HEK293 (cell line): ENCODE data around the gene PARPBP.

Experiments used
- CTCF ChIA-PET: fragments of 350-600 bp; formaldehyde crosslinking; extraction: SDS; loops from one replicate; lab custom pipeline; 2021; ENCODE audit warnings: antibody characterized with exemption; lab: Yijun Ruan, JAX
- POLR2A ChIA-PET: fragments of 300-600 bp; formaldehyde crosslinking; extraction: SDS; loops from one replicate; lab custom pipeline; 2020; ENCODE audit warnings: antibody characterized with exemption, inconsistent platforms; lab: Yijun Ruan, JAX
- H3K27ac ChIP-seq: fragments of 200-500 bp; sonication (Bioruptor generic); 2 replicates; pipeline ENCODE4 v1.5.1; 2014; ENCODE audit warnings: low read depth, low read length, control low read depth, inconsistent platforms; ENCODE audit errors: extremely low read depth
- H3K36me3 ChIP-seq, 2 experiments: fragments of 200-500 bp in 1 of 2; sonication (Bioruptor generic) in 1 of 2; 1 replicate in 1 of 2; 2 replicates in 1 of 2; pipeline ENCODE4 v1.5.1; 2014 to 2017; ENCODE audit warnings: inconsistent platforms in 2 of 2, low read length in 2 of 2; ENCODE audit not compliant: control insufficient read depth in 2 of 2, insufficient read depth in 1 of 2
- H3K4me1 ChIP-seq: fragments of 200-500 bp; sonication (Bioruptor generic); 2 replicates; pipeline ENCODE4 v1.5.1; 2014; ENCODE audit warnings: mild to moderate bottlenecking, low read length, inconsistent platforms; ENCODE audit not compliant: control insufficient read depth, insufficient read depth
- H3K4me3 ChIP-seq: 2 replicates; pipeline ENCODE4 v1.5.1; 2011; ENCODE audit warnings: low read depth, mild to moderate bottlenecking, control low read depth, low read length, moderate library complexity
- H3K9me3 ChIP-seq: fragments of 200-500 bp; sonication (Bioruptor generic); 2 replicates; pipeline ENCODE4 v1.5.1; 2014; ENCODE audit warnings: low read depth, low read length, inconsistent platforms; ENCODE audit not compliant: control insufficient read depth, insufficient read depth
- BCL11A ChIP-seq: fragments of 450-650 bp; formaldehyde crosslinking; IDR thresholded peaks from 2 replicates; pipeline ENCODE4 v1.5.1; 2016; ENCODE audit warnings: low read depth, missing biosample characterization, missing genetic modification characterization
- BCL6B ChIP-seq: fragments of 450-650 bp; formaldehyde crosslinking; IDR thresholded peaks from 2 replicates; pipeline ENCODE4 v1.5.1; 2017; ENCODE audit warnings: missing biosample characterization, missing genetic modification characterization
- HOXA7 ChIP-seq: sonication (generic); formaldehyde crosslinking; IDR thresholded peaks from 2 replicates; pipeline ENCODE4 v1.8.1; 2022; ENCODE audit warnings: missing genetic modification reagents, borderline replicate concordance
- HOXD13 ChIP-seq: sonication (generic); formaldehyde crosslinking; IDR thresholded peaks from 2 replicates; pipeline ENCODE4 v1.8.0; 2022; ENCODE audit warnings: missing genetic modification reagents, borderline replicate concordance
- KLF1 ChIP-seq: fragments of 450-650 bp; formaldehyde crosslinking; IDR thresholded peaks from 2 replicates; pipeline ENCODE4 v1.5.1; 2016; ENCODE audit warnings: missing biosample characterization, missing genetic modification characterization
- REST ChIP-seq: fragments of 450-650 bp; formaldehyde crosslinking; IDR thresholded peaks from 2 replicates; pipeline ENCODE4 v1.5.1; 2016; ENCODE audit warnings: missing biosample characterization, missing genetic modification characterization
- SCRT1 ChIP-seq: fragments of 450-650 bp; formaldehyde crosslinking; IDR thresholded peaks from 2 replicates; pipeline ENCODE4 v1.5.1; 2016; ENCODE audit warnings: missing biosample characterization, missing genetic modification characterization, borderline replicate concordance
- TRIM28 ChIP-seq: IDR thresholded peaks from 2 replicates; pipeline ENCODE4 v1.6.1; 2011; ENCODE audit warnings: low read length, control low read depth, borderline replicate concordance
- YY1 ChIP-seq: fragments of 450-650 bp; formaldehyde crosslinking; IDR thresholded peaks from 2 replicates; pipeline ENCODE4 v1.5.1; 2018; ENCODE audit warnings: missing biosample characterization, missing genetic modification characterization
- ZEB2 ChIP-seq: fragments of 450-650 bp; formaldehyde crosslinking; IDR thresholded peaks from 2 replicates; pipeline ENCODE4 v1.5.1; 2016; ENCODE audit warnings: missing biosample characterization, missing genetic modification characterization
- ZFP69B ChIP-seq: fragments of 450-650 bp; formaldehyde crosslinking; IDR thresholded peaks from 2 replicates; pipeline ENCODE4 v1.5.1; 2016; ENCODE audit warnings: missing biosample characterization, missing genetic modification characterization
- ZNF292 ChIP-seq: fragments of 450-650 bp; formaldehyde crosslinking; IDR thresholded peaks from 2 replicates; pipeline ENCODE4 v1.5.1; 2016; ENCODE audit warnings: low read depth, missing biosample characterization, missing genetic modification characterization, borderline replicate concordance
- ZNF529 ChIP-seq: fragments of 450-650 bp; formaldehyde crosslinking; IDR thresholded peaks from 2 replicates; pipeline ENCODE4 v1.5.1; 2017; ENCODE audit warnings: missing genetic modification characterization, missing biosample characterization; ENCODE audit not compliant: insufficient replicate concordance
- ZNF560 ChIP-seq: fragments of 450-650 bp; formaldehyde crosslinking; IDR thresholded peaks from 2 replicates; pipeline ENCODE4 v1.5.1; 2017; ENCODE audit warnings: missing biosample characterization, missing genetic modification characterization, borderline replicate concordance
- ZNF629 ChIP-seq: fragments of 450-650 bp; formaldehyde crosslinking; IDR thresholded peaks from 2 replicates; pipeline ENCODE4 v1.5.1; 2017; ENCODE audit warnings: missing biosample characterization, missing genetic modification characterization
- ZNF660 ChIP-seq: fragments of 450-650 bp; IDR thresholded peaks from 2 replicates; pipeline ENCODE4 v1.5.1; 2018; ENCODE audit warnings: missing biosample characterization, mild to moderate bottlenecking, missing genetic modification characterization
- ZNF677 ChIP-seq: fragments of 450-650 bp; IDR thresholded peaks from 2 replicates; pipeline ENCODE4 v1.5.0; 2018; ENCODE audit warnings: missing biosample characterization, mild to moderate bottlenecking, missing genetic modification characterization, moderate library complexity

PARPBP gene

GRCh38 chr12:102096855-102097254 lies 23.1 kb upstream of the PARPBP start:
- no peaks in the 10 kb centered on the region for H3K9me3 ChIP-seq
- H3K36me3 ChIP-seq, result peaks cover 19 to 42% of the 10 kb centered on the region in 2 experiments
- TF ChIP-seq ZNF560 (tag by site-specific recombination) (no peak), ZNF529 (no peak), REST (tag by site-specific recombination) (no peak), ZNF660 (no peak), ZEB2 (no peak), YY1 (tag by site-specific recombination) (no peak), ZNF292 (tag by site-specific recombination) (no peak), ZNF629 (tag by site-specific recombination) (no peak), ZNF677 (tag by site-specific recombination) (no peak)
- H3K4me1 ChIP-seq, result no peaks in the 10 kb centered on the region
- no peak overlapping the region for H3K27ac ChIP-seq
- ChIA-PET POLR2A (no interaction called here), CTCF (interaction anchor here (1.1 to 2.9 kb wide), 2 partner anchors 178 to 388 kb away, joined by 3 to 8 read pairs; no protein-coding TSS in a partner anchor)
- no peak overlapping the region for H3K4me3 ChIP-seq

GRCh38 chr12:102106905-102107304 lies 13.1 kb upstream of the PARPBP start:
- TF ChIP-seq ZFP69B (tag by site-specific recombination) (no peak), SCRT1 (no peak), HOXA7 (no peak), HOXD13 (CRISPR knock-in tag) (no peak), TRIM28 (no peak), BCL6B (no peak)
- TF ChIP-seq, all 188 proteins: peak for 0
- Histone ChIP-seq H3K27ac (no peak overlapping the region), H3K4me1 (no peaks in the 10 kb centered on the region), H3K4me3 (no peak overlapping the region), H3K9me3 (no peaks in the 10 kb centered on the region), H3K36me3 (peaks cover 36 to 80% of the 10 kb centered on the region in 2 experiments)
- CTCF ChIA-PET, result interaction anchor here (0.6 to 2.0 kb wide), 3 partner anchors 11 to 634 kb away, joined by 3 to 7 read pairs (median 3); no protein-coding TSS in a partner anchor
- POLR2A ChIA-PET, result no interaction called here

GRCh38 chr12:102107970-102108369 lies 12.0 kb upstream of the PARPBP start:
- Histone ChIP-seq H3K36me3 (peaks cover 44 to 87% of the 10 kb centered on the region in 2 experiments), H3K4me3 (no peak overlapping the region), H3K4me1 (no peaks in the 10 kb centered on the region), H3K27ac (no peak overlapping the region), H3K9me3 (no peaks in the 10 kb centered on the region)
- POLR2A ChIA-PET, result no interaction called here
- CTCF ChIA-PET, result interaction anchor here (2.0 kb wide), 1 partner anchor 12 kb away, joined by 7 read pairs; no protein-coding TSS in a partner anchor
- TF ChIP-seq BCL11A (tag by site-specific recombination), result no peak
- TF ChIP-seq KLF1 (tag by site-specific recombination), result peak; percentile 96
